ENCODE results near the gene TSPOAP1. TPM values are rescaled to one million over a fixed set of nuclear protein-coding genes. Genes with fewer than 3 reads are reported as not detected.

TSPOAP1 gene
- total RNA-seq, 1 experiment from 2014 or later = not detected

DNA sequence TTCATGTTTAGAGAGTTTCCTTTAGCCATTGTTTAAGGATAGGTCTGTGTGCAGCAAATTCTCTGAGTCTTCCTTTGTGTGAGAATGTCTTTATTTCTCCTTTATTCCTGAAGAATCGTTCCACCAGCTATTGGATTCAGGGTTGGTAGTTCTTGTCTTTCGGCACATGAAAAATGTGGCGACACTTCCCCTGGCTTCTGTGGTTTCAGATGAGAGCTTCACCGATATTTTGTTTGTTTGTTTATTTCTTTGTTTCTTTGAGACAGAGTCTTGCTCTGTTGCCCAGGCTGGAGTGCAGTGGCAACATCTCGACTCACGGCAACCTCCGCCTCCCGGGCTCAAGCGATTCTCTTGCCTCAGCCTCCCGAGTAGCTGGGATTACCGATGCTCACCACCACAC is 66.4 kb downstream of the TSPOAP1 start:
- no peak for DNase-seq (ENCODE audit: low spot score)

DNA sequence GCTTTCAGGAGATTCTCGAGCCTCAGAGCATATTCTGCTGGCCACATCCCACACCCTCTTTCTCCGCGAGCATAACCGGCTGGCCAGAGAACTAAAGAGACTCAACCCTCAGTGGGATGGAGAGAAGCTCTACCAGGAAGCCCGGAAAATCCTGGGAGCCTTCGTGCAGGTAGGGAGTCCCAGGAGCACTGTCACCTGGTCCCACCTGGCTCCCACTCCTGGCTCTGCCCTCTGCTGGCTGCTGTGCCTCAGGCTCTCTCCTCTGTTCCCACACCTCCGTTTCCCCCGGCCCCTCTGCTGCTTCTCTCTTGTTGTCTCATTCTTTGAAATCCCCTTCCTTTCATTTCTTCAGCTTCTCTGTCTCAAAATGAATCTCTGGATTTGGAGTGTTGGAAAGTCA is 73.8 kb downstream of the TSPOAP1 start:
- no peak for DNase-seq (ENCODE audit: low spot score)

DNA sequence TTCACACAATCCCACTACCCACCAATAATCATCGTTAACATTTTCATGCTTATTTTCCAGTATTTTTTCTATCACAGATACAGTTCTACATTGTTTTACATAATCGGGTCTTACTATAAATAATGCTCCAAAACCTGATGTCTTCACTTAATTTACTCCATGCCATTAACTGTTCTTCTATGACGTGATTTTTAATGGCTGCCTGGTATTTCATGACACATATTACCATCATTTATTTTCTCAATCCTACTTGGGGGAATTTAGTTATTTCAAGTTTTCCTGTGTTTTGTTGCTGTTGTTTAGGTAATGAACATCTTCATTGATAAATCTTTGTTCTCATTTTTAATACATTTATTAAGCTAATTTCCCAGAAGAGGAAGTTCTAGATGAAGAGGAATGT is 75.5 kb downstream of the TSPOAP1 start:
- no peak for DNase-seq (ENCODE audit: low spot score)

DNA sequence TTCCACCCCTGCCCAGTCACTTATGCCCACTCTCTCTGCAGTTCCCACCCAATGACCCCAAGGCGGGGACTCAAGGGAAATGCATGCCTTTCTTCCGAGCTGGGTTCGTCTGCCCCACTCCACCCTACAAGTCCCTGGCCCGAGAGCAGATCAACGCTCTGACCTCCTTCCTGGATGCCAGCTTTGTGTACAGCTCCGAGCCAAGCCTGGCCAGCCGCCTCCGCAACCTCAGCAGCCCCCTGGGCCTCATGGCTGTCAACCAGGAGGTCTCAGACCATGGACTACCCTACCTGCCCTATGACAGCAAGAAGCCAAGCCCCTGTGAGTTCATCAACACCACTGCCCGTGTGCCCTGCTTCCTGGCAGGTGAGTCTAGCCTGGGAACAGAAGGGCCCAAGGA is 76.5 kb downstream of the TSPOAP1 start:
- DNase-seq (ENCODE audit: low spot score) = no peak

Other genes starting within 250 kb of the TSPOAP1 start
- gene DYNLL2, start 245.4 kb downstream of the TSPOAP1 start, total RNA-seq (2014; rRNA removed; shearing (Covaris generic)) = 20.7 and 21.0 TPM in 2 replicates
- not detected in 2 replicates for gene OR4D1, start 180.4 kb downstream of the TSPOAP1 start, total RNA-seq (2014; rRNA removed; shearing (Covaris generic))
- gene OR4D2, start 161.8 kb downstream of the TSPOAP1 start, total RNA-seq (2014; rRNA removed; shearing (Covaris generic)) = not detected in 2 replicates
- gene EPX, start 136.1 kb downstream of the TSPOAP1 start, total RNA-seq (2014; rRNA removed; shearing (Covaris generic)) = not detected in 2 replicates
- gene MKS1, start 109.5 kb downstream of the TSPOAP1 start, total RNA-seq (2014; rRNA removed; shearing (Covaris generic)) = 10.3 and 16.1 TPM in 2 replicates
- gene LPO, start 90.2 kb downstream of the TSPOAP1 start, total RNA-seq (2014; rRNA removed; shearing (Covaris generic)) = not detected in 2 replicates
- not detected in 2 replicates for gene MPO, start 47.9 kb downstream of the TSPOAP1 start, total RNA-seq (2014; rRNA removed; shearing (Covaris generic))
- gene SUPT4H1, start 23.4 kb upstream of the TSPOAP1 start, total RNA-seq (2014; rRNA removed; shearing (Covaris generic)) = 76.1 and 161 TPM in 2 replicates
- gene RNF43, start 88.7 kb upstream of the TSPOAP1 start, total RNA-seq (2014; rRNA removed; shearing (Covaris generic)) = not detected in 2 replicates
- not detected in 2 replicates for gene HSF5, start 159.6 kb upstream of the TSPOAP1 start, total RNA-seq (2014; rRNA removed; shearing (Covaris generic))
- 46.3 and 49.7 TPM in 2 replicates for gene MTMR4, start 185.8 kb upstream of the TSPOAP1 start, total RNA-seq (2014; rRNA removed; shearing (Covaris generic))

Data from A172 (cell line).